Measurements from ENCODE around the gene PCDH7. TPM values are rescaled to one million over a fixed set of nuclear protein-coding genes. Genes with fewer than 3 reads are reported as not detected.
A peak's percentile ranks its signal among the peaks of the same experiment; 100 is the strongest.

Gene PCDH7
- total RNA-seq, 1 experiment from 2014 or later, result 1.9 TPM

GRCh38 chr4:30718021-30718542 is 2.1 kb upstream of the PCDH7 start:
- ChIA-PET CTCF (no interaction called here), POLR2A (ENCODE audit: unreplicated experiment) (no interaction called here)
- H3K27me3 ChIP-seq (ENCODE audit: low read length), result no peaks in the 10 kb centered on the region
- TF ChIP-seq EZH2 (IDR thresholded peaks at IDR 0.05; ENCODE audit: low read length, unreplicated experiment) (no peak), CTCF (conservative IDR thresholded peaks at IDR 0.05; ENCODE audit: low read depth, low read length) (no peak), EZH2phosphoT487 (IDR thresholded peaks at IDR 0.05; ENCODE audit: borderline replicate concordance, low read length) (no peak)
- no peak overlapping the region for H3K27ac ChIP-seq (ENCODE audit: low read length)
- DNase-seq (peak; percentile 25), ATAC-seq (peak; percentile 26)
- H3K9me2 ChIP-seq (replicated peaks; ENCODE audit: low read length), result no peaks in the 10 kb centered on the region
- intact Hi-C loops (cut with micrococcal nuclease), result loop anchor here (5.0 to 10.0 kb wide), 7 partner anchors 144 to 1627 kb away; no protein-coding TSS in a partner anchor
- peak overlapping the region; percentile 79 for H3K4me3 ChIP-seq (ENCODE audit: low read length)
- peaks cover 10% of the 10 kb centered on the region; the same call in 1 of the 2 replicates for H3K4me1 ChIP-seq (ENCODE audit: insufficient read depth, low read length)
- peak overlapping the region; percentile 93 for H3K4me2 ChIP-seq (ENCODE audit: low read length)
- H2AFZ ChIP-seq (ENCODE audit: low read length), result peak overlapping the region; percentile 91
- 0 out of 2 replicates have a peak overlapping the region, but pooled peaks have one; percentile 7 for H3K9ac ChIP-seq (ENCODE audit: low read length)
- no TSS peak for BruUV-seq (replicated peaks)
- H3F3A ChIP-seq (ENCODE audit: low read length, unreplicated experiment), result no peaks in the 10 kb centered on the region
- H3K9me3 ChIP-seq (ENCODE audit: low read length), result no peaks in the 10 kb centered on the region
- H3K79me2 ChIP-seq (ENCODE audit: low read length), result no peaks in the 10 kb centered on the region
- no peaks in the 10 kb centered on the region for H4K20me1 ChIP-seq (ENCODE audit: low read length)
- H3K36me3 ChIP-seq (ENCODE audit: low read depth, low read length), result no peaks in the 10 kb centered on the region

- DNase-seq, result peak; percentile 33
- Histone ChIP-seq H3K27ac (ENCODE audit: low read length) (no peak overlapping the region), H3K9me3 (ENCODE audit: low read length) (no peaks in the 10 kb centered on the region), H3K36me3 (ENCODE audit: low read depth, low read length) (no peaks in the 10 kb centered on the region), H3K27me3 (ENCODE audit: low read length) (no peaks in the 10 kb centered on the region), H3K4me3 (ENCODE audit: low read length) (peak overlapping the region; percentile 79), H3K9me2 (replicated peaks; ENCODE audit: low read length) (no peaks in the 10 kb centered on the region), H3K79me2 (ENCODE audit: low read length) (no peaks in the 10 kb centered on the region), H3K4me1 (ENCODE audit: insufficient read depth, low read length) (peaks cover 10% of the 10 kb centered on the region; the same call in 1 of the 2 replicates), H4K20me1 (ENCODE audit: low read length) (no peaks in the 10 kb centered on the region), H3K9ac (ENCODE audit: low read length) (no peak overlapping the region), H2AFZ (ENCODE audit: low read length) (peak overlapping the region; percentile 91), H3K4me2 (ENCODE audit: low read length) (peak overlapping the region; percentile 93), H3F3A (ENCODE audit: low read length, unreplicated experiment) (no peaks in the 10 kb centered on the region)
- CTCF ChIA-PET, result interaction anchor here (0.6 kb wide), 2 partner anchors 76 to 648 kb away, joined by 3 to 4 read pairs; no protein-coding TSS in a partner anchor
- peak; percentile 3; the same call in 1 of the 2 replicates for ATAC-seq
- TF ChIP-seq EZH2 (IDR thresholded peaks at IDR 0.05; ENCODE audit: low read length, unreplicated experiment), result no peak
- peak; percentile 50 for TF ChIP-seq CTCF (conservative IDR thresholded peaks at IDR 0.05; ENCODE audit: low read depth, low read length)
- TF ChIP-seq EZH2phosphoT487 (IDR thresholded peaks at IDR 0.05; ENCODE audit: borderline replicate concordance, low read length), result no peak
- intact Hi-C loops (cut with micrococcal nuclease), result loop anchor here (5.0 to 10.0 kb wide), 7 partner anchors 143 to 1626 kb away; no protein-coding TSS in a partner anchor
- BruUV-seq (replicated peaks), result no TSS peak
- POLR2A ChIA-PET (ENCODE audit: unreplicated experiment), result interaction anchor here (0.6 to 0.7 kb wide), 2 partner anchors 38 to 39 kb away, joined by 3 to 4 read pairs; no protein-coding TSS in a partner anchor
Measured at GRCh38 chr4:30718641-30719453, 1.3 kb upstream of the PCDH7 start.

Measured in PC-3 (cell line).